Measurements from ENCODE around the gene STRAP. TPM values are rescaled to one million over a fixed set of nuclear protein-coding genes. Genes with fewer than 3 reads are reported as not detected.

STRAP gene
- total and polyA plus RNA-seq, 2 of the 13 experiments (the other 11 are each of a cell fraction or from before 2014, with no cell fraction given) = 66.9 to 118 TPM

- no peak for TF ChIP-seq ZBED4 (CRISPR knock-in tag; IDR thresholded peaks at IDR 0.05; ENCODE audit: borderline replicate concordance)
- TF ChIP-seq CEBPG (CRISPR knock-in tag; IDR thresholded peaks at IDR 0.05) = no peak
- no peak for TF ChIP-seq RERE (CRISPR knock-in tag; IDR thresholded peaks at IDR 0.05; ENCODE audit: low read depth)
Observed at GRCh38 chr12:15839041-15839440, 43.1 kb upstream of the STRAP start (continued).

GRCh38 chr12:15839682-15840081 lies 42.5 kb upstream of the STRAP start:
- no peaks in the 10 kb centered on the region for H3K79me2 ChIP-seq (ENCODE audit: insufficient read depth, low read length)
- no peaks in the 10 kb centered on the region for H4K20me1 ChIP-seq (ENCODE audit: insufficient read depth, low read length)
- no peak overlapping the region for H3K4me3 ChIP-seq (replicated peaks in 1 of 3; ENCODE audit: insufficient read depth in 1 of 3, low read depth in 2 of 3, low read length in 3 of 3)
- BruUV-seq (replicated peaks) = no TSS peak
- no peak overlapping the region for H3K27ac ChIP-seq (ENCODE audit: extremely low read length, insufficient read depth, low read length)
- in situ Hi-C loops (cut with HindIII; ENCODE audit: extremely low pct_ligation_motif_present, low pct_unique_long_range_greater_than_20kb) = no loop called here
- no peak for ATAC-seq
- POLR2A ChIA-PET = no interaction called here
- CTCF ChIA-PET (ENCODE audit: low intra/inter-chr PET ratio, low total read pairs) = no interaction called here
- TF ChIP-seq ATF7 (IDR thresholded peaks at IDR 0.05) = peak; percentile 54
- no peak for TF ChIP-seq ATF7 (CRISPR knock-in tag; IDR thresholded peaks at IDR 0.05)
- TF ChIP-seq MNT (IDR thresholded peaks at IDR 0.05) = no peak
- no peak for TF ChIP-seq FOXK2 (IDR thresholded peaks at IDR 0.05)
- H3K27me3 ChIP-seq (ENCODE audit: control insufficient read depth in 1 of 2, insufficient read depth in 2 of 2, low read length in 2 of 2) = 0 out of 5 replicates have a peak, but pooled peaks cover 0 to 1% of the 10 kb centered on the region in 2 experiments
- DNase-seq (ENCODE audit: low spot score) = no peak
- no peak overlapping the region for H3K9ac ChIP-seq (ENCODE audit: insufficient read depth, low read depth, low read length)
- H2AFZ ChIP-seq (ENCODE audit: low read length) = no peak overlapping the region
- no peak for FAIRE-seq
- H3K4me1 ChIP-seq (ENCODE audit: insufficient read depth, low read length) = no peaks in the 10 kb centered on the region
- no peaks in the 10 kb centered on the region for H3K9me3 ChIP-seq (ENCODE audit: low read length)
- no peak overlapping the region for H3K4me2 ChIP-seq (ENCODE audit: low read depth, low read length)
- intact Hi-C loops (cut with micrococcal nuclease; ENCODE audit: unreplicated experiment) = no loop called here
- H3K36me3 ChIP-seq (replicated peaks in 1 of 2; ENCODE audit: control insufficient read depth in 1 of 2, insufficient read depth in 2 of 2, low read length in 2 of 2) = no peaks in the 10 kb centered on the region

Data from HepG2 (cell line).